ENCODE results near the gene SEC24C. TPM values are rescaled to one million over a fixed set of nuclear protein-coding genes. Genes with fewer than 3 reads are reported as not detected.
A peak's percentile ranks its signal among the peaks of the same experiment; 100 is the strongest.
"Not testable (repeated sequence)": the region's sequence is repeated elsewhere in the genome, so short reads cannot be mapped to it uniquely, and the experiment has no call there.

SEC24C gene
- total RNA-seq, 4 donors from 2014 or later: 42.0 to 61.2 (median 43.3) TPM

- Histone ChIP-seq H3K36me3 (peaks cover 0 to 25% (median 6%) of the 10 kb centered on the region in 3 donors), H3K27me3 (no peaks in the 10 kb centered on the region), H3K27ac (peak overlapping the region; percentile 80 to 95 (median 84)), H3K4me3 (peak overlapping the region; percentile 72 to 98 (median 82)), H3K4me1 (peaks cover 0 to 61% (median 35%) of the 10 kb centered on the region in 4 donors), H3K9me3 (no peaks in the 10 kb centered on the region)
- WGBS, 2 donors: 0% methylated on average over 18 to 34 of the region's 54 CpGs
- DNase-seq (ENCODE audit: low spot score in 2 of 2): no peak
- TF ChIP-seq EP300 (IDR thresholded peaks at IDR 0.05) (no peak), POLR2A (IDR thresholded peaks at IDR 0.05) (no peak), CTCF (IDR thresholded peaks at IDR 0.05) (no peak)
These were observed 41.7 kb downstream of the SEC24C start for GRCh38 chr10:73785721-73786511.

GRCh38 chr10:73786512-73786885, 42.3 kb downstream of the SEC24C start:
- TF ChIP-seq CTCF (IDR thresholded peaks at IDR 0.05) (no peak), EP300 (IDR thresholded peaks at IDR 0.05) (no peak)
- Histone ChIP-seq H3K36me3 (peaks cover 0 to 31% (median 12%) of the 10 kb centered on the region in 3 donors), H3K27me3 (no peaks in the 10 kb centered on the region), H3K4me1 (peaks cover 0 to 56% (median 31%) of the 10 kb centered on the region in 4 donors), H3K27ac (peak overlapping the region in 3 of 4 donors; percentile 80 to 95 (median 87)), H3K9me3 (no peaks in the 10 kb centered on the region), H3K4me3 (peak overlapping the region; percentile 72 to 98 (median 82))
- DNase-seq (ENCODE audit: low spot score in 2 of 2): no peak
- WGBS, 2 donors: 0 to 4% methylated on average over 2 of the region's 2 CpGs

- H3K9me3 ChIP-seq; H3K27ac ChIP-seq; DNase-seq (ENCODE audit: low spot score in 2 of 2); H3K27me3 ChIP-seq: not testable (repeated sequence)
- Histone ChIP-seq H3K4me3 (peak overlapping the region in 3 of 4 donors; percentile 72 to 91 (median 73)), H3K36me3 (peaks cover 3 to 38% (median 19%) of the 10 kb centered on the region in 3 donors), H3K4me1 (peaks cover 0 to 56% (median 31%) of the 10 kb centered on the region in 4 donors)
- WGBS, 2 donors: 81 to 89% methylated on average over 21 of the region's 21 CpGs
These were observed 43.0 kb downstream of the SEC24C start for GRCh38 chr10:73787031-73787800.

- Histone ChIP-seq H3K36me3 (peaks cover 11 to 57% (median 33%) of the 10 kb centered on the region in 3 donors), H3K4me1 (peaks cover 0 to 40% (median 20%) of the 10 kb centered on the region in 4 donors), H3K9me3 (no peaks in the 10 kb centered on the region), H3K27me3 (no peaks in the 10 kb centered on the region), H3K27ac (no peak overlapping the region), H3K4me3 (no peak overlapping the region)
- TF ChIP-seq EP300 (IDR thresholded peaks at IDR 0.05): no peak
- TF ChIP-seq POLR2A (IDR thresholded peaks at IDR 0.05): no peak
- TF ChIP-seq CTCF (IDR thresholded peaks at IDR 0.05): no peak
- no peak for DNase-seq (ENCODE audit: low spot score in 2 of 2)
- 61 to 64% methylated on average over 17 of the region's 17 CpGs for WGBS, 2 donors
These were observed 44.9 kb downstream of the SEC24C start for GRCh38 chr10:73788864-73789658.

GRCh38 chr10:73789659-73790055, 45.5 kb downstream of the SEC24C start:
- Histone ChIP-seq H3K27me3 (no peaks in the 10 kb centered on the region), H3K27ac (no peak overlapping the region), H3K9me3 (no peaks in the 10 kb centered on the region), H3K4me1 (peaks cover 0 to 34% (median 20%) of the 10 kb centered on the region in 4 donors), H3K4me3 (no peak overlapping the region), H3K36me3 (peaks cover 15 to 63% (median 39%) of the 10 kb centered on the region in 3 donors)
- no peak for DNase-seq (ENCODE audit: low spot score in 2 of 2)
- WGBS, 2 donors: 76 to 81% methylated on average over 10 of the region's 10 CpGs
- TF ChIP-seq CTCF (IDR thresholded peaks at IDR 0.05): no peak
- TF ChIP-seq POLR2A (IDR thresholded peaks at IDR 0.05): no peak
- no peak for TF ChIP-seq EP300 (IDR thresholded peaks at IDR 0.05)

Measured in tibial nerve (tissue), 4 donors.